Mucosa of rectum (tissue), 2 donors: ENCODE data around the gene SLF1.

Source experiments
- H3K27ac ChIP-seq, 2 donors: one replicate each; pipeline ENCODE4 v1.7.0; 2013; ENCODE audit warnings: inconsistent platforms in 2 of 2, low read depth in 2 of 2, low read length in 2 of 2
- H3K27me3 ChIP-seq, 2 donors: one replicate each; pipeline ENCODE4 v1.7.0; 2013; ENCODE audit warnings: low read length in 2 of 2; ENCODE audit not compliant: control insufficient read depth in 2 of 2, insufficient read depth in 2 of 2
- H3K36me3 ChIP-seq, 2 donors: one replicate each; pipeline ENCODE4 v1.7.0; 2013; ENCODE audit warnings: low read length in 2 of 2; ENCODE audit not compliant: control insufficient read depth in 2 of 2, insufficient read depth in 2 of 2
- H3K4me1 ChIP-seq, 2 donors: one replicate each; pipeline ENCODE4 v1.7.0; 2013; ENCODE audit warnings: low read length in 2 of 2, mild to moderate bottlenecking in 1 of 2; ENCODE audit not compliant: control insufficient read depth in 2 of 2, insufficient read depth in 2 of 2
- H3K4me3 ChIP-seq, 2 donors: one replicate each; pipeline ENCODE4 v1.7.0; 2013; ENCODE audit warnings: low read length in 2 of 2
- H3K9ac ChIP-seq, 2 donors: one replicate each; pipeline ENCODE4 v1.7.0; 2013; ENCODE audit warnings: low read length in 2 of 2, low read depth in 1 of 2, mild to moderate bottlenecking in 1 of 2
- H3K9me3 ChIP-seq, 2 donors: one replicate each; pipeline ENCODE4 v1.7.0; 2013; ENCODE audit warnings: low read length in 2 of 2; ENCODE audit not compliant: control insufficient read depth in 2 of 2
- donor health status: healthy.
- donor health status: Normal muscosa, but diverticular disease.

The SLF1 gene

GRCh38 chr5:94618029-94618492, 408 bp upstream of the SLF1 start:
- H3K36me3 ChIP-seq: no peaks in the 10 kb centered on the region
- H3K27me3 ChIP-seq: no peaks in the 10 kb centered on the region
- H3K4me3 ChIP-seq: peak overlapping the region; percentile 81 to 97
- H3K27ac ChIP-seq: peak overlapping the region; percentile 87 to 94
- H3K4me1 ChIP-seq: peaks cover 9 to 10% of the 10 kb centered on the region in 2 donors
- peak overlapping the region; percentile 68 to 76 for H3K9ac ChIP-seq
- H3K9me3 ChIP-seq: no peaks in the 10 kb centered on the region

DNA sequence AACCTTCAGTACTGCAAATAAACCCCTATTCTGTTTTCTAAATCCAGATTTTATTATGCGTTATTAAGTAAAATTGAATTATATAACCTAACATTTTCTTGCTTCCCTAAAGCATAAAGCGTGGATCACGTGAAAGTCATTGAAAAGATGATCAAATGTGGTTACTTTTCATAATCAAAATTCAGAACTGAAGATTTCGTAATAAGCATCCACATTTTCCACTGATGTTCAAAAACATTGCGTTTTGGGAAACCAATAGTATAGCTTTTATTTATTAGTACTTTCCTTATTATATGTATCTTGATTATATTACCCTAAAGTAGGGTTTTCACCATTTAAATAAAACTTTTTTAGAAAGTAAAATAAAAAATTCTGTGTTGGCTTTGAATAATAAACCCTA, 1.8 kb downstream of the SLF1 start:
- no peaks in the 10 kb centered on the region for H3K27me3 ChIP-seq

GRCh38 chr5:94621763-94622162, 3.3 kb downstream of the SLF1 start:
- no peaks in the 10 kb centered on the region for H3K36me3 ChIP-seq
- no peak overlapping the region for H3K9ac ChIP-seq
- H3K4me1 ChIP-seq: peaks cover 9 to 10% of the 10 kb centered on the region in 2 donors
- H3K9me3 ChIP-seq: no peaks in the 10 kb centered on the region
- H3K27me3 ChIP-seq: no peaks in the 10 kb centered on the region
- no peak overlapping the region for H3K4me3 ChIP-seq
- H3K27ac ChIP-seq: no peak overlapping the region

More for the DNA sequence above, 1.8 kb downstream of the SLF1 start:
- Histone ChIP-seq H3K4me3 (no peak overlapping the region), H3K36me3 (no peaks in the 10 kb centered on the region), H3K9ac (no peak overlapping the region), H3K4me1 (peaks cover 9 to 10% of the 10 kb centered on the region in 2 donors), H3K27ac (no peak overlapping the region), H3K9me3 (no peaks in the 10 kb centered on the region)

DNA sequence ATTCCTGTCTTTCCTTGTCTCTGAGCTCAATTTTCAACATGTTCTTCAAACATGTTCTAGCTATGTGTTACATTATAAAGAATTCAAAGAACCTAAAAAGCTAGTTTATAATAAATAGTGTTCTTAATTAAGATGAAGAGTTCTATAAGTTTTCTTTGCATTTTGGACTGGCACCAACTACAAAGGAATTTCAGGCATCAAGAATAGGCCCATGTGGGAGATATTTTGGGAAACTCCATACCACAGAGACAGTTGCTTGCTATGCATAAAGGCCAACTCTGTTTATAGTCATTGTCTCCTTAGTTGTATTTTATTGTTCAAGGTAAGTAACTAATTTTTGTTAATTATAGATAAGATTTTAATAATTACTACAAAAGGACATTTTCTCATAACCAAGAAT, 4.5 kb downstream of the SLF1 start:
- Histone ChIP-seq H3K27me3 (no peaks in the 10 kb centered on the region), H3K4me1 (peaks cover 5% of the 10 kb centered on the region in 2 donors), H3K27ac (no peak overlapping the region)

GRCh38 chr5:94623877-94624276, 5.4 kb downstream of the SLF1 start:
- Histone ChIP-seq H3K9me3 (no peaks in the 10 kb centered on the region), H3K36me3 (no peaks in the 10 kb centered on the region), H3K4me1 (peaks cover 5% of the 10 kb centered on the region in 2 donors), H3K27me3 (no peaks in the 10 kb centered on the region), H3K9ac (no peak overlapping the region), H3K27ac (no peak overlapping the region), H3K4me3 (no peak overlapping the region)

More for the DNA sequence above, 4.5 kb downstream of the SLF1 start:
- H3K36me3 ChIP-seq: no peaks in the 10 kb centered on the region
- no peak overlapping the region for H3K9ac ChIP-seq
- no peaks in the 10 kb centered on the region for H3K9me3 ChIP-seq
- no peak overlapping the region for H3K4me3 ChIP-seq

GRCh38 chr5:94627191-94627590, 8.7 kb downstream of the SLF1 start:
- Histone ChIP-seq H3K9me3 (no peaks in the 10 kb centered on the region), H3K27ac (no peak overlapping the region), H3K4me1 (no peaks in the 10 kb centered on the region), H3K9ac (no peak overlapping the region), H3K36me3 (peaks cover 0 to 4% of the 10 kb centered on the region in 2 donors), H3K27me3 (no peaks in the 10 kb centered on the region), H3K4me3 (no peak overlapping the region)

- Histone ChIP-seq H3K4me3 (no peak overlapping the region), H3K9me3 (no peaks in the 10 kb centered on the region), H3K27me3 (no peaks in the 10 kb centered on the region), H3K9ac (no peak overlapping the region), H3K4me1 (no peaks in the 10 kb centered on the region), H3K27ac (no peak overlapping the region), H3K36me3 (peaks cover 0 to 4% of the 10 kb centered on the region in 2 donors)
Measured at GRCh38 chr5:94632024-94632423, 13.6 kb downstream of the SLF1 start.

DNA sequence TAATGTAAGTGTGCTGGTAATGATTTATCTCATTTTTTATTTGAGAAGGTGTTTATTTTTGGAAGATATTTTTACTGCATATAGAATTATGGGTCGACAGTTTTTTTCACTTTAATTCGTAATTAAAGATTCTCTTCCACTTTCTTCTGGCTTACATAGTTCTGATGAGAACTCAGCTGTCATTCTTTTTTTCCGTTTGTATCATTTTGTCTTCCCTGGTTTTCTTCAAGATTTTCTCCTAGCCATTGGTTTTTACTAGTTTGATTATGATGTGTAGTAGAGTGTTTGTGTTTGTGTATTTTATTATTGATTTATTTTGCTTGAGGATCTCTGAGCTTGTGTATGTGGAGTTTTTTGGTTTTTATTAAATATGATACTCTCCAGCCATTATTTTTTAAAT, 21.7 kb downstream of the SLF1 start:
- no peak overlapping the region for H3K27ac ChIP-seq
- no peak overlapping the region for H3K4me3 ChIP-seq
- H3K27me3 ChIP-seq: no peaks in the 10 kb centered on the region
- no peak overlapping the region for H3K9ac ChIP-seq
- H3K4me1 ChIP-seq: no peaks in the 10 kb centered on the region
- peaks cover 0 to 4% of the 10 kb centered on the region in 2 donors for H3K36me3 ChIP-seq
- peaks cover 0 to 3% of the 10 kb centered on the region in 2 donors for H3K9me3 ChIP-seq

GRCh38 chr5:94645053-94645452, 26.6 kb downstream of the SLF1 start:
- Histone ChIP-seq H3K36me3 (no peaks in the 10 kb centered on the region), H3K4me3 (no peak overlapping the region), H3K27me3 (no peaks in the 10 kb centered on the region), H3K9me3 (no peaks in the 10 kb centered on the region), H3K4me1 (no peaks in the 10 kb centered on the region), H3K9ac (no peak overlapping the region), H3K27ac (no peak overlapping the region)

DNA sequence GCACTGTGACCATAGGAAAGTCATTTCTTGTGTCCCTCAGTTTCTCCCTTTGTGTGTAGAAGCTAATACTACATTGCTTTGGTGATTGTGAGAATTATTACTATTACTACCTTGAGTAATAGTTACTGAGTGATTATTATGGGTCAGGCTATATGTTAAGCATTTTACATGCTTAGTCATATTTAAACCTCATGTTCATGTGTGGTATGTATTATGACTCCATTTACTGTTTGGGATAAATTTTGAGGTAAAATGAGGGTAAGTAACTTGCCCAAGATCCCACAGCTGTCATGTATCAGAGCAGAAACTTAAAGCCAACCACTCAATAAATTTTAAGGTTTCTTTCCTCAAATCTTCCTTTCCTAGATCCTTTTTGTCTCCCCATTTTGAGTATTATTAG, 28.3 kb downstream of the SLF1 start:
- H3K27me3 ChIP-seq: no peaks in the 10 kb centered on the region
- no peak overlapping the region for H3K4me3 ChIP-seq
- H3K4me1 ChIP-seq: no peaks in the 10 kb centered on the region
- no peaks in the 10 kb centered on the region for H3K9me3 ChIP-seq
- no peaks in the 10 kb centered on the region for H3K36me3 ChIP-seq
- no peak overlapping the region for H3K9ac ChIP-seq
- no peak overlapping the region for H3K27ac ChIP-seq

DNA sequence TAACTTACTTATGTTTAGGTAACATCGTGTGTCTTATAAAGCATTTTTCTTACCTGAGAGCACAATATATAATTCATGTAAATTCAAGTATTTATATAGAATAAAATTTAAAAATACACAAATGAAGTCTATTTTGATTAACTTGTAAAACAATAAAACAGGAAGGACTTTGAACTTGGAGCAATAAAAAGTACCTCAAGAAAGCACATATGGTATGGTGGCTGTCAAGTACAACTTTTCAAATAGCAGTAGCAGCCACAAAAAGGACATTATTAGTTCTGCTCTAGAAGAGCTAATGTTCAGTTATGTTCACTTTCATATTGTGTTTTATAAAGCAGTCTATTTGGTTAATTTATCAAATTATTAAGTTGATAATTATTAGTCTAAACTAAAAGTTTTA, 31.4 kb downstream of the SLF1 start:
- H3K27ac ChIP-seq: no peak overlapping the region
- peak overlapping the region in 1 of 2 donors; percentile 27 for H3K4me3 ChIP-seq
- no peaks in the 10 kb centered on the region for H3K27me3 ChIP-seq
- H3K4me1 ChIP-seq: no peaks in the 10 kb centered on the region
- H3K36me3 ChIP-seq: peaks cover 0 to 1% of the 10 kb centered on the region in 2 donors
- H3K9ac ChIP-seq: no peak overlapping the region
- H3K9me3 ChIP-seq: no peaks in the 10 kb centered on the region
